ENCODE results near the gene TUBB2B.
"Not testable (repeated sequence)": the region's sequence is repeated elsewhere in the genome, so short reads cannot be mapped to it uniquely, and the experiment has no call there.

Gene TUBB2B

GRCh38 chr6:3208098-3208774, 19.2 kb downstream of the TUBB2B start:
- no peak for DNase-seq

GRCh38 chr6:3206339-3207015, 21.0 kb downstream of the TUBB2B start:
- no peak for DNase-seq

- DNase-seq = no peak
These were observed 21.5 kb downstream of the TUBB2B start for GRCh38 chr6:3205913-3206312.

GRCh38 chr6:3204921-3205320, 22.5 kb downstream of the TUBB2B start:
- no peak for DNase-seq

GRCh38 chr6:3202999-3203696, 24.3 kb downstream of the TUBB2B start:
- DNase-seq = no peak

GRCh38 chr6:3201388-3201787, 26.1 kb downstream of the TUBB2B start:
- DNase-seq = no peak

- DNase-seq = no peak
These were observed 26.8 kb downstream of the TUBB2B start for GRCh38 chr6:3200682-3201081.

- DNase-seq = no peak
These were observed 28.1 kb downstream of the TUBB2B start for GRCh38 chr6:3199382-3199781.

GRCh38 chr6:3197734-3198133, 29.7 kb downstream of the TUBB2B start:
- not testable (repeated sequence) for DNase-seq

- DNase-seq = no peak
These were observed 30.7 kb downstream of the TUBB2B start for GRCh38 chr6:3196770-3197169.

GRCh38 chr6:3195695-3196497, 31.6 kb downstream of the TUBB2B start:
- DNase-seq = no peak

GRCh38 chr6:3195420-3195694, 32.1 kb downstream of the TUBB2B start:
- no peak for DNase-seq

- DNase-seq = no peak
These were observed 32.7 kb downstream of the TUBB2B start for GRCh38 chr6:3194535-3195419.

GRCh38 chr6:3193102-3193849, 34.2 kb downstream of the TUBB2B start:
- DNase-seq = no peak

- DNase-seq = no peak
These were observed 36.7 kb downstream of the TUBB2B start for GRCh38 chr6:3190779-3191178.

- DNase-seq = no peak
These were observed 37.4 kb downstream of the TUBB2B start for GRCh38 chr6:3190056-3190455.

- DNase-seq = not testable (repeated sequence)
These were observed 38.3 kb downstream of the TUBB2B start for GRCh38 chr6:3189192-3189591.

GRCh38 chr6:3188262-3188661, 39.2 kb downstream of the TUBB2B start:
- no peak for DNase-seq

- DNase-seq = no peak
These were observed 40.5 kb downstream of the TUBB2B start for GRCh38 chr6:3186974-3187382.

GRCh38 chr6:3183066-3183465, 44.4 kb downstream of the TUBB2B start:
- no peak for DNase-seq

- no peak for DNase-seq
These were observed 46.3 kb downstream of the TUBB2B start for GRCh38 chr6:3181105-3181504.

GRCh38 chr6:3179945-3180344, 47.5 kb downstream of the TUBB2B start:
- not testable (repeated sequence) for DNase-seq
